Measurements from ENCODE around the gene PCDHGC3.

DNA sequence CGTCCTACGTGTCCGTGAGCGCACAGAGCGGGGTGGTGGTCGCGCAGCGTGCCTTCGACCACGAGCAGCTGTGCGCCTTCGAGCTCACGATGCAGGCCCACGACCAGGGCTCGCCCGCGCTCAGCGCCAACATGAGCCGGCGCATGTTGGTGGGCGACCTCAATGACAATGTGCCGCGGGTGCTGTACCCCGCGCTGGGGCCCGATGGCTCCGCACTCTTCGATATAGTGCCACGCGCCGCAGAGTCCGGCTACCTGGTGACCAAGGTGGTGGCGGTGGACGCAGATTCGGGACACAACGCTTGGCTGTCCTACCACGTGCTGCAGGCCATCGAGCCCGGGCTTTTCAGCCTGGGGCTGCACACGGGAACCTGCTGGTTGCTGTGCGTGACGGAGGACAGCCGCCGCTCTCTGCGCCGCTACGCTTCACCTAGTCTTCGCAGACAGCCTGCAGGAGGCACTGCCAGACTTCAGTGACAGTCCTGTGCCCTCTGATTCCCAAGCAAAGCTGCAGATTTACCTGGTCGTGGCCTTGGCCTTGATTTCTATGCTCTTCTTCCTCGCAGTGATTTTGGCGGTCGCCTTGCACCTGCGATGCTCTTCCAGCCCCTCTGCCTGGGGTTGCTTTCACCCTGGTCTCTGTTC lies 47.9 kb upstream of the PCDHGC3 start:
- TF ChIP-seq CTCF (IDR thresholded peaks at IDR 0.05) = no peak
- TF ChIP-seq EP300 (IDR thresholded peaks at IDR 0.05; ENCODE audit: borderline replicate concordance in 1 of 2, low read depth in 1 of 2, low read length in 1 of 2) = no peak
- TF ChIP-seq RAD21 (IDR thresholded peaks at IDR 0.05; ENCODE audit: low read length) = no peak
- TF ChIP-seq TCF12 (IDR thresholded peaks at IDR 0.05) = no peak
- TF ChIP-seq, protein P1, sequence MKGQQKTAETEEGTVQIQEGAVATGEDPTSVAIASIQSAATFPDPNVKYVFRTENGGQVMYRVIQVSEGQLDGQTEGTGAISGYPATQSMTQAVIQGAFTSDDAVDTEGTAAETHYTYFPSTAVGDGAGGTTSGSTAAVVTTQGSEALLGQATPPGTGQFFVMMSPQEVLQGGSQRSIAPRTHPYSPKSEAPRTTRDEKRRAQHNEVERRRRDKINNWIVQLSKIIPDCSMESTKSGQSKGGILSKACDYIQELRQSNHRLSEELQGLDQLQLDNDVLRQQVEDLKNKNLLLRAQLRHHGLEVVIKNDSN (IDR thresholded peaks at IDR 0.05; ENCODE audit: borderline replicate concordance, low read depth) = no peak
- no peak for TF ChIP-seq TEAD4 (IDR thresholded peaks at IDR 0.05; ENCODE audit: borderline replicate concordance, insufficient read depth)
- TF ChIP-seq YY1 (IDR thresholded peaks at IDR 0.05; ENCODE audit: low read depth) = no peak
- TF ChIP-seq SIN3A (IDR thresholded peaks at IDR 0.05; ENCODE audit: borderline replicate concordance, low read depth, low read length) = no peak
- no peak for TF ChIP-seq USF2 (IDR thresholded peaks at IDR 0.05; ENCODE audit: borderline replicate concordance, low read depth, low read length)
